HS-5 (cell line): ENCODE results near the gene ZFP1.
"Not testable (repeated sequence)": the region's sequence is repeated elsewhere in the genome, so short reads cannot be mapped to it uniquely, and the experiment has no call there.

Experiments used
- DNase-seq: peaks from one replicate; pipeline ENCODE4 v3.0.0-alpha.2; 2012; ENCODE audit warnings: low read depth

ZFP1 gene

GRCh38 chr16:75204905-75205304 lies 56.6 kb downstream of the ZFP1 start:
- DNase-seq = not testable (repeated sequence)

- DNase-seq = not testable (repeated sequence)
These were observed 57.1 kb downstream of the ZFP1 start for GRCh38 chr16:75205438-75205837.

GRCh38 chr16:75205961-75206748 lies 57.8 kb downstream of the ZFP1 start:
- not testable (repeated sequence) for DNase-seq

- DNase-seq = no peak
These were observed 58.6 kb downstream of the ZFP1 start, which contains the start of gene CTRB2 for GRCh38 chr16:75206749-75207451. Gene CTRB2, minus strand, starts transcription at chr16:75207161. Its CDS starts 20 bp downstream, at chr16:75207141.

GRCh38 chr16:75207831-75208230 lies 59.5 kb downstream of the ZFP1 start:
- no peak for DNase-seq

GRCh38 chr16:75208242-75208825 lies 60.0 kb downstream of the ZFP1 start:
- no peak for DNase-seq

- DNase-seq = no peak
These were observed 60.7 kb downstream of the ZFP1 start for GRCh38 chr16:75208861-75209505.

- DNase-seq = not testable (repeated sequence)
These were observed 61.2 kb downstream of the ZFP1 start for GRCh38 chr16:75209514-75209913.

GRCh38 chr16:75209944-75210343 lies 61.6 kb downstream of the ZFP1 start:
- DNase-seq = no peak

- DNase-seq = not testable (repeated sequence)
These were observed 63.0 kb downstream of the ZFP1 start for GRCh38 chr16:75211286-75211685.

- no peak for DNase-seq
These were observed 67.8 kb downstream of the ZFP1 start for GRCh38 chr16:75216127-75216526.

GRCh38 chr16:75216576-75216975 lies 68.3 kb downstream of the ZFP1 start:
- DNase-seq = no peak

- DNase-seq = no peak
These were observed 69.1 kb downstream of the ZFP1 start for GRCh38 chr16:75217389-75217851.

GRCh38 chr16:75218256-75219076 lies 70.1 kb downstream of the ZFP1 start, which contains the start of gene CTRB1:
Gene CTRB1, plus strand, starts transcription at chr16:75218988. Its CDS starts 20 bp downstream, at chr16:75219008.
- no peak for DNase-seq

GRCh38 chr16:75219088-75219487 lies 70.8 kb downstream of the ZFP1 start:
- no peak for DNase-seq

- no peak for DNase-seq
These were observed 71.5 kb downstream of the ZFP1 start for GRCh38 chr16:75219838-75220237.
